ENCODE data around the gene SDHA.
"Not testable (repeated sequence)": the region's sequence is repeated elsewhere in the genome, so short reads cannot be mapped to it uniquely, and the experiment has no call there.

The SDHA gene

DNA sequence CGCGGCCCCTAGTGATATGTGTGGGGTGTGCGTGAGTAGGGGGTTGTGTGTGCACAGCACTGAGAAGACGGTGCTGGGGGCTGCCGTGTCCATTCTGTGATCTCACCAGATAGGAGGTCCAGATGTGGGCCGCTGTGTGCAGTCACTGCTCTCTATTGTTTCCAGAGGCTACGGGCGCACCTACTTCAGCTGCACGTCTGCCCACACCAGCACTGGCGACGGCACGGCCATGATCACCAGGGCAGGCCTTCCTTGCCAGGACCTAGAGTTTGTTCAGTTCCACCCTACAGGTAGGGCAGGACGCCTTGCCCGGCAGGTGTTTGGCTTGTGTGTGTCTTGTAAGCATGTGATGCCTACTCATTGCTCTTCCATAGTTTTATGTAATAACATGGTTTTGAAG, 12.6 kb downstream of the SDHA start:
- Histone ChIP-seq H3K27ac (ENCODE audit: extremely low read depth, low read depth, low read length) (no peak overlapping the region), H3K36me3 (ENCODE audit: control insufficient read depth in 2 of 2, insufficient read depth in 1 of 2, low read length in 2 of 2) (peaks cover 44 to 86% of the 10 kb centered on the region in 2 experiments), H3K4me3 (ENCODE audit: low read depth, low read length) (no peak overlapping the region), H3K9me3 (ENCODE audit: control insufficient read depth, insufficient read depth, low read depth, low read length) (no peaks in the 10 kb centered on the region), H3K4me1 (ENCODE audit: control insufficient read depth, insufficient read depth, low read length) (no peaks in the 10 kb centered on the region)
- ChIA-PET CTCF (no interaction called here), POLR2A (no interaction called here)
- TF ChIP-seq, protein P1, sequence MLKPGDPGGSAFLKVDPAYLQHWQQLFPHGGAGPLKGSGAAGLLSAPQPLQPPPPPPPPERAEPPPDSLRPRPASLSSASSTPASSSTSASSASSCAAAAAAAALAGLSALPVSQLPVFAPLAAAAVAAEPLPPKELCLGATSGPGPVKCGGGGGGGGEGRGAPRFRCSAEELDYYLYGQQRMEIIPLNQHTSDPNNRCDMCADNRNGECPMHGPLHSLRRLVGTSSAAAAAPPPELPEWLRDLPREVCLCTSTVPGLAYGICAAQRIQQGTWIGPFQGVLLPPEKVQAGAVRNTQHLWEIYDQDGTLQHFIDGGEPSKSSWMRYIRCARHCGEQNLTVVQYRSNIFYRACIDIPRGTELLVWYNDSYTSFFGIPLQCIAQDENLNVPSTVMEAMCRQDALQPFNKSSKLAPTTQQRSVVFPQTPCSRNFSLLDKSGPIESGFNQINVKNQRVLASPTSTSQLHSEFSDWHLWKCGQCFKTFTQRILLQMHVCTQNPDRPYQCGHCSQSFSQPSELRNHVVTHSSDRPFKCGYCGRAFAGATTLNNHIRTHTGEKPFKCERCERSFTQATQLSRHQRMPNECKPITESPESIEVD (tag by site-specific recombination; IDR thresholded peaks at IDR 0.05): no peak

DNA sequence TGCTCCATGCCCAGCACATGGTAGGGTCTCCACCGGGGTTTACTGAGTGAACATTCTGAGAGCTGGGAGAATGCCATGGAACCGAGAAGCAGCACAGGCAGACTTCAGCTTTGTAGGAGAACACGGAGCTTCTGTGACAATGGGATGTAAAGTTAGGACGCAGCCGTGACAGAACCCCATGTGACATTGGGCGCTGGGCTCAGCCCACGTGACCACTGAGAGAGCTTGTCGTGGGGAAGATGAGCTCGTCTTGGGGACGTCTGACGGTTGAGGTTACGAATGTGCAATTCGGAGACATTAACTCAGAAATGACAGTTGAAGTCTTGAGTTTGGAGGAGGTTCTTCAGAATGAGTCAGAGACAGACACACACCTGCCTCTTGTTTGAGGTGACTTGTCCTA, 13.5 kb downstream of the SDHA start:
- Histone ChIP-seq H3K4me1 (ENCODE audit: control insufficient read depth, insufficient read depth, low read length) (no peaks in the 10 kb centered on the region), H3K4me3 (ENCODE audit: low read depth, low read length) (no peak overlapping the region), H3K9me3 (ENCODE audit: control insufficient read depth, insufficient read depth, low read depth, low read length) (no peaks in the 10 kb centered on the region), H3K27ac (ENCODE audit: extremely low read depth, low read depth, low read length) (no peak overlapping the region), H3K36me3 (ENCODE audit: control insufficient read depth in 2 of 2, insufficient read depth in 1 of 2, low read length in 2 of 2) (peaks cover 48 to 85% of the 10 kb centered on the region in 2 experiments)
- POLR2A ChIA-PET: interaction anchor here (1.6 to 2.4 kb wide), 2 partner anchors 13 to 40 kb away, joined by 4 to 7 read pairs; partner anchors contain the start of genes CCDC127, PDCD6 and SDHA
- TF ChIP-seq ZNF610 (tag by site-specific recombination; IDR thresholded peaks at IDR 0.05; ENCODE audit: borderline replicate concordance) (no peak), ZNF341 (tag by site-specific recombination; IDR thresholded peaks at IDR 0.05; ENCODE audit: low read depth) (no peak), ZNF324 (tag by site-specific recombination; IDR thresholded peaks at IDR 0.05) (no peak), HOXA7 (CRISPR knock-in tag; IDR thresholded peaks at IDR 0.05; ENCODE audit: borderline replicate concordance) (no peak), SETDB1 (IDR thresholded peaks at IDR 0.05; ENCODE audit: insufficient read length, low read length) (no peak), ZNF157 (tag by site-specific recombination; IDR thresholded peaks at IDR 0.05) (no peak)
- CTCF ChIA-PET: interaction anchor here (0.7 kb wide), 1 partner anchor 125 kb away, joined by 4 read pairs; no protein-coding TSS in a partner anchor

DNA sequence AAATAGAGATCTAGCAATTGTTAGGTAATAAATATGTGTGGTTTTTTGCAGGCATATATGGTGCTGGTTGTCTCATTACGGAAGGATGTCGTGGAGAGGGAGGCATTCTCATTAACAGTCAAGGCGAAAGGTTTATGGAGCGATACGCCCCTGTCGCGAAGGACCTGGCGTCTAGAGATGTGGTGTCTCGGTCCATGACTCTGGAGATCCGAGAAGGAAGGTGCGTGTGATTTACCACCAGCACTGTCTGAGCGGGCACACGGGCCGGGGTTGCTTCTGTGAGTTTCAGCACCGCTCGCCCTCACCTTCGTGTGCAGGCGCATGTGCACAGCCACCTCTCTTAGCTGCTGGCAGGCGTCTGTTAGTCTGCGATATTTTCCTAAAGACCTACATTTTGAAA, 15.3 kb downstream of the SDHA start:
- H3K9me3 ChIP-seq (ENCODE audit: control insufficient read depth, insufficient read depth, low read depth, low read length); H3K4me1 ChIP-seq (ENCODE audit: control insufficient read depth, insufficient read depth, low read length); CTCF ChIA-PET; H3K27ac ChIP-seq (ENCODE audit: extremely low read depth, low read depth, low read length); H3K4me3 ChIP-seq (ENCODE audit: low read depth, low read length): not testable (repeated sequence)
- peaks cover 43 to 79% of the 10 kb centered on the region in 2 experiments for H3K36me3 ChIP-seq (ENCODE audit: control insufficient read depth in 2 of 2, insufficient read depth in 1 of 2, low read length in 2 of 2)
- POLR2A ChIA-PET: interaction anchor here (2.4 kb wide), 1 partner anchor 15 kb away, joined by 7 read pairs; the partner anchor contains the start of genes CCDC127 and SDHA

DNA sequence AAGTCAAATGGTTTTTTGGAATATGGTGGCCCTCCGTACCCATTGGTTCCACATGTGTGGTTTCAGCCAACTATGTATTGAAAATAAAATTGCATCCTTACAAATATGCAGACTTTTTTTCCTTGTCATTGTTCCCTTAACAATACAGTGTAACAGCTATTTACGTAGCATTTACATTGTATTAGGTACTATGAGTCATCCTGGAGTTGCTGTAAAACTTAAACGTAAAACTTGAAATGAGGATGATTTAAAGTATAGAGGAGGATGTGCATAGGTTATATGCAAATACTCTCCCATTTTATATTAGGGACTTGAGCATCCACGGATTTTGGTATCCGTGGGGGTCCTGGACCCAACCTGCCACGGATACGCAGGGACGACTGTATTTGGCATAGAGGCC, 16.3 kb downstream of the SDHA start:
- TF ChIP-seq SCRT2 (tag by site-specific recombination; IDR thresholded peaks at IDR 0.05) (no peak), ZNF529 (tag by site-specific recombination; IDR thresholded peaks at IDR 0.05; ENCODE audit: insufficient replicate concordance) (no peak), FEZF1 (tag by site-specific recombination; IDR thresholded peaks at IDR 0.05) (no peak), ZNF341 (tag by site-specific recombination; IDR thresholded peaks at IDR 0.05; ENCODE audit: low read depth) (no peak), ZNF274 (IDR thresholded peaks at IDR 0.05; ENCODE audit: low read length) (no peak), ZNF274 (tag by site-specific recombination; IDR thresholded peaks at IDR 0.05; ENCODE audit: borderline replicate concordance) (no peak), ZNF747 (tag by site-specific recombination; IDR thresholded peaks at IDR 0.05) (no peak)
- TF ChIP-seq, protein P2, sequence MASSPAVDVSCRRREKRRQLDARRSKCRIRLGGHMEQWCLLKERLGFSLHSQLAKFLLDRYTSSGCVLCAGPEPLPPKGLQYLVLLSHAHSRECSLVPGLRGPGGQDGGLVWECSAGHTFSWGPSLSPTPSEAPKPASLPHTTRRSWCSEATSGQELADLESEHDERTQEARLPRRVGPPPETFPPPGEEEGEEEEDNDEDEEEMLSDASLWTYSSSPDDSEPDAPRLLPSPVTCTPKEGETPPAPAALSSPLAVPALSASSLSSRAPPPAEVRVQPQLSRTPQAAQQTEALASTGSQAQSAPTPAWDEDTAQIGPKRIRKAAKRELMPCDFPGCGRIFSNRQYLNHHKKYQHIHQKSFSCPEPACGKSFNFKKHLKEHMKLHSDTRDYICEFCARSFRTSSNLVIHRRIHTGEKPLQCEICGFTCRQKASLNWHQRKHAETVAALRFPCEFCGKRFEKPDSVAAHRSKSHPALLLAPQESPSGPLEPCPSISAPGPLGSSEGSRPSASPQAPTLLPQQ (tag by site-specific recombination; IDR thresholded peaks at IDR 0.05): no peak
- TF ChIP-seq, protein P3, sequence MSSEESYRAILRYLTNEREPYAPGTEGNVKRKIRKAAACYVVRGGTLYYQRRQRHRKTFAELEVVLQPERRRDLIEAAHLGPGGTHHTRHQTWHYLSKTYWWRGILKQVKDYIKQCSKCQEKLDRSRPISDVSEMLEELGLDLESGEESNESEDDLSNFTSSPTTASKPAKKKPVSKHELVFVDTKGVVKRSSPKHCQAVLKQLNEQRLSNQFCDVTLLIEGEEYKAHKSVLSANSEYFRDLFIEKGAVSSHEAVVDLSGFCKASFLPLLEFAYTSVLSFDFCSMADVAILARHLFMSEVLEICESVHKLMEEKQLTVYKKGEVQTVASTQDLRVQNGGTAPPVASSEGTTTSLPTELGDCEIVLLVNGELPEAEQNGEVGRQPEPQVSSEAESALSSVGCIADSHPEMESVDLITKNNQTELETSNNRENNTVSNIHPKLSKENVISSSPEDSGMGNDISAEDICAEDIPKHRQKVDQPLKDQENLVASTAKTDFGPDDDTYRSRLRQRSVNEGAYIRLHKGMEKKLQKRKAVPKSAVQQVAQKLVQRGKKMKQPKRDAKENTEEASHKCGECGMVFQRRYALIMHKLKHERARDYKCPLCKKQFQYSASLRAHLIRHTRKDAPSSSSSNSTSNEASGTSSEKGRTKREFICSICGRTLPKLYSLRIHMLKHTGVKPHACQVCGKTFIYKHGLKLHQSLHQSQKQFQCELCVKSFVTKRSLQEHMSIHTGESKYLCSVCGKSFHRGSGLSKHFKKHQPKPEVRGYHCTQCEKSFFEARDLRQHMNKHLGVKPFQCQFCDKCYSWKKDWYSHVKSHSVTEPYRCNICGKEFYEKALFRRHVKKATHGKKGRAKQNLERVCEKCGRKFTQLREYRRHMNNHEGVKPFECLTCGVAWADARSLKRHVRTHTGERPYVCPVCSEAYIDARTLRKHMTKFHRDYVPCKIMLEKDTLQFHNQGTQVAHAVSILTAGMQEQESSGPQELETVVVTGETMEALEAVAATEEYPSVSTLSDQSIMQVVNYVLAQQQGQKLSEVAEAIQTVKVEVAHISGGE (tag by site-specific recombination; conservative IDR thresholded peaks at IDR 0.05; ENCODE audit: low read depth): no peak
- TF ChIP-seq, protein P4, sequence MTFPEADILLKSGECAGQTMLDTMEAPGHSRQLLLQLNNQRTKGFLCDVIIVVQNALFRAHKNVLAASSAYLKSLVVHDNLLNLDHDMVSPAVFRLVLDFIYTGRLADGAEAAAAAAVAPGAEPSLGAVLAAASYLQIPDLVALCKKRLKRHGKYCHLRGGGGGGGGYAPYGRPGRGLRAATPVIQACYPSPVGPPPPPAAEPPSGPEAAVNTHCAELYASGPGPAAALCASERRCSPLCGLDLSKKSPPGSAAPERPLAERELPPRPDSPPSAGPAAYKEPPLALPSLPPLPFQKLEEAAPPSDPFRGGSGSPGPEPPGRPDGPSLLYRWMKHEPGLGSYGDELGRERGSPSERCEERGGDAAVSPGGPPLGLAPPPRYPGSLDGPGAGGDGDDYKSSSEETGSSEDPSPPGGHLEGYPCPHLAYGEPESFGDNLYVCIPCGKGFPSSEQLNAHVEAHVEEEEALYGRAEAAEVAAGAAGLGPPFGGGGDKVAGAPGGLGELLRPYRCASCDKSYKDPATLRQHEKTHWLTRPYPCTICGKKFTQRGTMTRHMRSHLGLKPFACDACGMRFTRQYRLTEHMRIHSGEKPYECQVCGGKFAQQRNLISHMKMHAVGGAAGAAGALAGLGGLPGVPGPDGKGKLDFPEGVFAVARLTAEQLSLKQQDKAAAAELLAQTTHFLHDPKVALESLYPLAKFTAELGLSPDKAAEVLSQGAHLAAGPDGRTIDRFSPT (tag by site-specific recombination; IDR thresholded peaks at IDR 0.05): no peak
- no peaks in the 10 kb centered on the region for H3K4me1 ChIP-seq (ENCODE audit: control insufficient read depth, insufficient read depth, low read length)
- H3K9me3 ChIP-seq (ENCODE audit: control insufficient read depth, insufficient read depth, low read depth, low read length): no peaks in the 10 kb centered on the region
- POLR2A ChIA-PET: no interaction called here
- peaks cover 37 to 75% of the 10 kb centered on the region in 2 experiments for H3K36me3 ChIP-seq (ENCODE audit: control insufficient read depth in 2 of 2, insufficient read depth in 1 of 2, low read length in 2 of 2)
- no peak overlapping the region for H3K4me3 ChIP-seq (ENCODE audit: low read depth, low read length)
- no peak overlapping the region for H3K27ac ChIP-seq (ENCODE audit: extremely low read depth, low read depth, low read length)
- CTCF ChIA-PET: no interaction called here

DNA sequence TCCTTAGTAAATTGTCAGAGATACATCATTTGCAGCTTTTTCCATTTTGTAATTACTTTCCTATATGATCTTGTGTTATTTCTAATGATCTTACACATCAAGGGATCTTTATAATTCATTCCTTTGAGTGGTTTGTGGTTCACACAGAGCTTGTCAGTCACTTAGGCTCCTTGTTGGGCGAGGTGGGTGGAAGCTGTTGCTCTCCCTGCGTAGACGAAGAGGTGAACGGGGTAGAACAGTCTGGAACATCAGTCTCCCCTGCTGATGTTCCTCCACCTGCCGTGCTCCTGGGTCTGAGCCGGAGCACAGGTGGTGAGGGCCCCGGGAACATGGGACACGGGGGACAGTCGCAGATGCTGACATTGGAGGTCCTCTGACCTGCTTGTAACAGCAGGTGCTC, 17.4 kb downstream of the SDHA start:
- POLR2A ChIA-PET: not testable (repeated sequence)

More for the DNA sequence above, 17.4 kb downstream of the SDHA start:
- not testable (repeated sequence) for H3K4me1 ChIP-seq (ENCODE audit: control insufficient read depth, insufficient read depth, low read length); H3K9me3 ChIP-seq (ENCODE audit: control insufficient read depth, insufficient read depth, low read depth, low read length); H3K4me3 ChIP-seq (ENCODE audit: low read depth, low read length); H3K27ac ChIP-seq (ENCODE audit: extremely low read depth, low read depth, low read length)
- peaks cover 38 to 79% of the 10 kb centered on the region in 2 experiments for H3K36me3 ChIP-seq (ENCODE audit: control insufficient read depth in 2 of 2, insufficient read depth in 1 of 2, low read length in 2 of 2)
- CTCF ChIA-PET: interaction anchor here (0.6 kb wide), 1 partner anchor 17 kb away, joined by 5 read pairs; the partner anchor contains the start of genes CCDC127 and SDHA
